Stimulated activated CD4-positive, alpha-beta T cell treated with anti-CD3 and anti-CD28 coated beads, Interleukin-1b, Interleukin-23, amount 100 ng/mL, for 48 hours (primary cell): Measurements from ENCODE around the gene PDE12.
A peak's percentile ranks its signal among the peaks of the same experiment; 100 is the strongest.
"Not testable (repeated sequence)": the region's sequence is repeated elsewhere in the genome, so short reads cannot be mapped to it uniquely, and the experiment has no call there.

Experiments used
- DNase-seq: peaks from one replicate; pipeline ENCODE4 v3.0.0-alpha.2; 2020

Gene PDE12

GRCh38 chr3:57587905-57588304 is 31.8 kb downstream of the PDE12 start:
- DNase-seq = no peak

- no peak for DNase-seq
These were observed 36.2 kb downstream of the PDE12 start for GRCh38 chr3:57592306-57592705.

GRCh38 chr3:57594144-57594543 is 38.1 kb downstream of the PDE12 start:
- no peak for DNase-seq

GRCh38 chr3:57594576-57594975 is 38.5 kb downstream of the PDE12 start:
- DNase-seq = no peak

GRCh38 chr3:57596495-57597126 is 40.5 kb downstream of the PDE12 start:
- DNase-seq = peak; percentile 64

GRCh38 chr3:57597127-57597923 is 41.3 kb downstream of the PDE12 start, which contains the start of gene ARF4:
Gene ARF4, minus strand, starts transcription at chr3:57597344. Its CDS starts 204 bp downstream, at chr3:57597140.
- peak; percentile 99 for DNase-seq

- DNase-seq = no peak
These were observed 42.8 kb downstream of the PDE12 start for GRCh38 chr3:57598765-57599360.

GRCh38 chr3:57600195-57600594 is 44.1 kb downstream of the PDE12 start:
- no peak for DNase-seq

- DNase-seq = no peak
These were observed 48.9 kb downstream of the PDE12 start for GRCh38 chr3:57604971-57605370.

- DNase-seq = no peak
These were observed 49.6 kb downstream of the PDE12 start for GRCh38 chr3:57605683-57606082.

- not testable (repeated sequence) for DNase-seq
These were observed 55.8 kb downstream of the PDE12 start for GRCh38 chr3:57611870-57612269.

GRCh38 chr3:57616233-57616632 is 60.2 kb downstream of the PDE12 start:
- DNase-seq = no peak
